ENCODE measurements around the gene LITAFD.
A peak's percentile ranks its signal among the peaks of the same experiment; 100 is the strongest.
"Not testable (repeated sequence)": the region's sequence is repeated elsewhere in the genome, so short reads cannot be mapped to it uniquely, and the experiment has no call there.

The LITAFD gene

DNA sequence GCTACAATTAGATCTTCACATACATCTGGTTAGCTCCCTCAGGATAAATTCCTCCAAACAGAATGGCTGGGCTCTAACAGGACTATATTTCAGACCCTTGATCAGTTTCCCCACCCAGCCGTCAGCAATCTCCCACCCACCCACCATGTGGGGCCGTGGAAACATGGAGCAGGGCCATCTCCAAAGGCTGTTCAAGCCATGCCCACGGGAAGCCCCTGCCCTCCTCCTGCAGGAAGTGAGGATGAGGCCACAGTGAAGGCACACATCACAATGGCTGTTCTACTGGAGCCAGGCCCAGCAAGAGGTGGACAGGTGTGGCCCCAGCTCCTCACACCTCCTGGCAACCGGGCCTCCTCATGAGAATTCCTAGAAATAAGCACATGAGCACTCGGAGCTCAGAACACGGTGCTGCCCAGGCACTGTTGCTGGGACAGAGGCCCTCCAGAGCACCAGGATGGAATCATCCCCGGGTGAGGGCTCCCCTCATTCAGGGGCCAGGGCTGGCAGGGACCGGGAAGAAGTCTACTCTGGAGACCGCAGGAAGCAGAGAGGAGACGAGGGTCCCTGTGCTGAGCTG, at the start of gene LITAFD:
LITAFD (plus strand) TSS at position 311 of the 577 bp plus-strand sequence. CDS start 2,005 bp downstream, outside the sequence.
- no peak for DNase-seq (ENCODE audit: low read depth)

DNA sequence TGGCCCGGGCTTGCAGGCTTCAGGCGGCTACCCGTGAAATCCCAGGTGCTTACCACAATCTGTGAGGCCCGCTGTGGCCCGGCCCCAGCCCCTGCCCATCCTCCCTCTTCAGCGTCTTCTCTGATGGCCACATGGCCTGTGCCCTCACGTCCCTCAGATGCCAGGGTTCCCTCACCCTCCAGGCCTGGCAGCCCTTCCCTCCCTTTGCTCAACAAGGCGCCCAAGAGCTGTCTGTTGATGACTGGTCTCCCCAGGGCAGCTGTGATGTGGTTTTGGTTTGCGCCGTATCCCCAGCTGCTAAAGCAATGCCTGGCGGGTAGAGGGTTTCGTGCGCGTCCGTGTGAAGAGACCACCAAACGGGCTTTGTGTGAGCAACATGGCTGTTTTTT, 49.4 kb upstream of the LITAFD start:
- no peak for DNase-seq (ENCODE audit: low read depth)

DNA sequence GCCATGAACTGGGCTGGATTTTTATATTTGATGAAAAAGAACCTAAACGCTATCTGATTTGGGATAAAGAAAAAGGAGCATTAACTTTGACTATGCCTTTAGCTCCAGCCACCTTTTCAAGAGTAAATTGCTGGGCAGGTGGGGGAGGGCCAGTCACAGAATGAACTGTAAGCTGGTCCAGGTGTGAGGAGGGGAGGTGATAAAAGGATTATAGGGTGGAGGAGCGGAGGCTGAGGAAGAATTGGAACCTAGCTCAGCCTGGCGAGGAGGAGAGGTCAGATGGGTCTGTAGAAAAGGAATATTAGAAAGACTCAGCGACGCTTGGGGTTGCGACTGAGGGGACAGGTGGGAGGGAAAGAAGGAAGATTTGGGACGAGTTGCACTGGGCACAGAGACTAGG, 45.4 kb upstream of the LITAFD start:
- not testable (repeated sequence) for DNase-seq (ENCODE audit: low read depth)

DNA sequence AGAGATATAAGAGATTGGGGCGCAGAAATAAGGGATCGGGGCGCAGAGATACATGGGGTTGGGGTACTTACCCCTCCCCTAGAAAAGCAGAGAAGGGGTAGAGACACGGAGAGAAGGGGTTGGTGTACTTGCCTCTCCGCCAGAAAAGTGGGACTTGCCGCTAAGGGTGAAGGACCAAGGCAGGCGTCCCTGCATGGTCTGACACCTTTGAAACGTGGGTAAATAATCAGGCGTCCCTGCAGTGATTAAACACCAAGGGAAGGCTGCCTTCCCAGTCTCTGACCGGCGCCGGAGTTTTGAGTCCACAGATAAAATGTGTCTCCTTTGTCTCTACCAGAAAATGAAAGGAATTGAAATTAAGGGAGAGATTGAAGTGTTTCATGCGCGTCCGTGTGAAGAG, 44.6 kb upstream of the LITAFD start:
- DNase-seq (ENCODE audit: low read depth) = not testable (repeated sequence)

DNA sequence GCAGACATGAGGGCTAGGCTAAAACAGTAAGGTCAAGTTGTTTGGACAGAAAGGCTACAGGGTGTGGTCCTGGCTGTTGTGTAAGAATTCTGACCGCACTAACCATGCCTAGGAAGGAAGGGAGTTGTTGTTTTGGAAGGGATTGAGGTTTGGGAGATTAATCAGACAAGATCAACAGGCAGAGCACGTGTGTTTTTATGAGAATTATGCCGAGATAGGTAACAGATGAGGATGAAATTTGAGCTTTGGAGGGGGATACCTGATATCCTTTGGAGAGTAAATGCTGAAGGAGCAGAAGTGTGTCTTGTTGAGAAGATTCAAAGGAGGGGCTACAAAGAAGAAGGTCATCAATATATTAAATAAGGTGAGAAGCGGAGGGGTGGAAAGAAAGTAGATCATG, 40.1 kb upstream of the LITAFD start:
- DNase-seq (ENCODE audit: low read depth) = not testable (repeated sequence)

DNA sequence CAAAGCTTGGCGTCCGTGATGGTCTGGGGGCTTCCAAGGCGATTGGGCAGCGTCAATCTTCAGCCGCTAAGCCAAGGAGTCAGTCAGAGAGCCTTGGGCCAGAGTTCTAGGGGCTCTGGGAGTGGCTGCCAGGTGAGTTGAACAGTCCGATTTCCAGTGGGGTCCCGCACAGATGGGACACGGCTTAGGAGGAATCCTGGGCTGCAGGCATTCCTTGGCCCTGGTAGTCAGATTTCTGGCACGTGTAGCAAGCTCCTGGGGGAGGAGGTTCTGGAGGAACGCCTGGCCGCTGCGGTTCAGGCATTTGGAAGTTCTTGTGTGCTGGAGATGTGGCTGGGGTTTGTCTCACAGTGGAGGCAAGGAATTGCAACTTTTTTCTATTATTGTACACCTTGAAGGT, 38.9 kb upstream of the LITAFD start:
- DNase-seq (ENCODE audit: low read depth) = not testable (repeated sequence)

DNA sequence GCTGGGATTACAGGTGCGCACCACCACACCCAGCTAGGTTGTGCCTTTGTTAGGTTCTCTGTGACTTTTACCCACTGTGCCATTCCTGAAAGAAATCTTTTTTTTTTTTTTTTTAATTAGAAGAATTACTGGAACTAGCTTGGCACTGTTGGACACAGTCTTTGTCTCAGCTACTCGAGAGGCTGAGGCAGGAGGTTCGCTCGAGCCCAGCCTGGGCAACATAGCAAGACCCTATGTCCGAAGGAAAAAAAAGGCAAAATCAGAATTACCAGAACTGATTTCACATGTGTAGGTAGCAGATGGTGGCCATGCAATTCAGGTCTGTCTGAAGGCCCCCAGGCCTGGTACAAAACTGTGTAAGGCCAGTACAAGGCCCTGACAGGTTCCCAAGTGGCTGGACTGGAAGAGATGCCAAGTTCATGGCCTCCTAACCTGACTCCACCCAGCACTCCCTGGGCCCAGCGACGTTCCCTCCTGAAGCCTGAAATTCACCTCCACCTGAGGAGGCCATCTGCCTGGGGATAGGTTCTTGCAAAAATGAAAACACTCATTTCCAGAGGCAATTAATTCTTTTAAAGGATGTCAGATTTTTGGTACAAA, 36.4 kb upstream of the LITAFD start:
- DNase-seq (ENCODE audit: low read depth) = no peak

DNA sequence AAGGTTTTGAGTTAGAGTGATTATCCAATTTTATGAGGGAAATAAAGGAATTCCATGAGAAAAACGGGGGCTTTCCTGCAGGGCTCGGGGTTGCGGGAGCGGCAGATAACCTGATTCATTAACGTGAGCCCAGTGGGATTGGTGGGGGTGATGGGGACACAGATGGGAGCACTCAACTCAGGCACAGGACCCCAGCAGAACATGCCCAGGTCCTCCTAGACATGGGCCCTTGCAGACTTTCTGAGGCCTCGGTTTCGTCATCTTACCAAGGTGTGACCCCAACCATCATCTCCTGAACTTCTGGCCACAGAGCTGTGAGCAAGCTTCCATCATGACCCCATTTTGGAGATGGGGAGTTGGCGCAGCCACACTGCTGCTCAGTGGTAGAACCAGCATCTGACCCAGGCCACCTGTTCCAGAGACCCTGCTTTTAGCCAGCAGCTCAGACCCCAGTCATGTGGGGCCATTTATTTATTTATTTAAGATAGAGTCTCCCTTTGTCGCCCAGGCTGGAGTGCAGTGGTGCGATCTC, 35.7 kb upstream of the LITAFD start:
- no peak for DNase-seq (ENCODE audit: low read depth)

DNA sequence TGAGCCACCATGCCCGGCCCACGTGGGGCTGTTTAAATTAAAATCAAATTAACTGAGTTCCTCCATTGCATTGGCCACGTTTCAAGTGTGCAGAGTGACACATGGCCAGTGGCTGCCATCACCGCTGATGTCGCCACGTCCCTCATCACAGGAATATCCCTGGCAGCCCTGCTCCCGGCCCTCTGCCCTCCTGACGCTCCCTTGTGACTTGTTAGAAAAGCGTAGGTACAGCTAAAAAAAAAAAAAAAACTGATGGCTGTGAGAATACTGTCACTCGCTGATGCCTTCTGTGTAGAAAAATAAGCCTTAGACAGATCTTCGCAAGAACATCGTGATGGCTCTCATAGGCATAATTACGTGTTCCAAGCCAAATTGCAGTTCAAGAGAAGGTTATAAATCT, 35.0 kb upstream of the LITAFD start:
- no peak for DNase-seq (ENCODE audit: low read depth)

DNA sequence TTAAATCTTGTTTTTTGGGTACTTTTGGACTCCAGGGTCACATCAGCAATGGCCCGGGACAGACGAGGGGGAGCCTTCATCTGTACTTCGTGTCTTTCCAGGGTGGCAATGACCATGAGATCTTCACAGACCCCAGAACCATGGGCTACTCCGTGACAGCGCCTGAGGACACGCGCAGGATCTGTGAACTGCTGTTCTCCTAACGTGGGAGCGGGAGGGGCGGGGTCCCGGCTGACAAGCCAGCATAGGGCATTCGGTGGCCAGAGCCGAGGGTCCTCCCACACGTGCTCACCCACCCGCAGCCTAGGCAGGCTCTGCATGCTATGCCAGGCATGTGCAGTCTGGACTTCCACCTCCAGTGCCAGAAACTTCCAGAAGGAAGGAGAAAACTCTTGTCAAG, 34.5 kb upstream of the LITAFD start:
- DNase-seq (ENCODE audit: low read depth) = no peak

DNA sequence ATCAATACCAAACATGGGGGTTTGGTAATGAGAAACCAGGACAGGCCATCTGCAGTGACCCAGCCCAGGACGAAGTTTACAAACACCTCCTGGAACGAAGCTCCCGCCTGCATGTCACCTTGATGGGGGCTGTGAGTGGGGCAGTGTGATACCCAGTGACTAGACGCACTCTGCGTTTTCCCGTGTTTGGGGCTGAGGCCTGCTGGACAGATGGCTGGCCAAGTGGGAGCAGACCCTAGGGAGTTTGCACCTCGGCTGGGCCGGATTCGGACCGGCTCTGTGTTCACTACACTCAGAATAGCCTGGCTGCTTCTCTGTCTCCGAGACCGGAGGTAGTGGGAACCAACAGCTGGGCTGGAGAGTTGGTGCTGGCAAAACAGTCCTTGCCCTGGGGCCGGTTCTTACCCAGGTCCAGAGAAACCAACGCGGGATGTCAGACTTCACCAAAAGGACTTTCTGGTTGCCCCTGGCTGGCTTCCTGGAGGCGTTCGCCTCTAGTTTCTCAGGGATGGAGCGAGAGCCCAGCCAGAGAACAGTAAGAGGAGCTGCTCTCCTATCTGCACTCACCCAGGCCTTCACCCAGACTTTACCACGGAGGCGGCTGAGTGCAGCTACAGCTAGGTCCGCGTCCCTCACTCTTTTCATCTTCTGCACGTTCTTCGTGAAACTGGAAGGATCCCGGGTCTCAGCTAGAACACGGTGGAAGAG, 33.8 kb upstream of the LITAFD start:
- DNase-seq (ENCODE audit: low read depth) = no peak

DNA sequence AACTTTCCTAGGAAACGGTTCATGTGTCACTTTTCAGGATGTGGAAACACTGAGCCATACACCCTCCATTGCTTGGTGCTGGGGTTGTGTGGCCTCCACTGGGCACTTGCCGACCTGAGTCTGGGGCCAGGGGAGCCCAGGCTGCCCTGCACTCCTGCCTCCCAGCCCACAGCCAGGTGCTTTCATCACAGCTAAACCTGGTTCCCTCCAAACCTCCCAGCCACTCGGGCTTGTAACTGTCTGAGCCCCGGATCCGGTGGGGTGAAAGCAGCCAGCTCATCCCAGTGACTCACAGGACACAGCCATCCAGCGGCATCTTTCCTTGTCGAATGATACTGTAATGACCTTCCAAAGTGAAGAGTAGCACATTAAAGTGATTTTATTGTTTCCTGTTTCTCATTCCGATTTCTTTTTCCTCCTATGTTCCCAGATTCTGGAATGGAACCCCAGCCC, 33.2 kb upstream of the LITAFD start:
- peak; percentile 52 for DNase-seq (ENCODE audit: low read depth)

DNA sequence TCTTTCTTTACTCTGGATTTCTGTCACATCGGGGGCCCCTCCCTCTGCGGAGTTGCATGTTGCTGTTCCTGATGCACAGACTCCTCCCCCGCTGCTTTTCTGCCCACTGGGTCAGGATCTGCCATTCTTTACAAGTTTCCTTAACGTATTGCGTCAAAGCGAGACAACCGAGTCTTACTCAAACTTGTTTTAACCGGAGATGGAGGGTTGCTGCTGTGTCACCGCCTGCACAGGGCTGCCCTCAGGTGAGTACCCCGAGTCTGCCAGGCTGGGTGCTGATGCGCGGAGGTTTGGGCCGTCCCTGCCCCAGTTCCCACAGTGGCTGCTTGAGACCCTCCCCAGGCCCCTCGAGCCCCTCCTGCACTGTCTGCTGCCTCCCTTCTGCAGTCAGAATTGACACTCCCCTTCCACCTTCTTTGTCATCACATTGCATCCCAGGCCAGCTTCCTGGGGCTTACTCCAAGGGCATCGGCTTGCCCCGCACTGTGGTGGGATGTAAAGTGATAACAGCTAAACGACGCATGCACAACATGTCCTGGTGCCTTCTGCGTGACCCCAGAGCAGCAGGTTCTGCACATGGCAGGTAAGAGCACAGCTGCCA, 32.6 kb upstream of the LITAFD start:
- no peak for DNase-seq (ENCODE audit: low read depth)

DNA sequence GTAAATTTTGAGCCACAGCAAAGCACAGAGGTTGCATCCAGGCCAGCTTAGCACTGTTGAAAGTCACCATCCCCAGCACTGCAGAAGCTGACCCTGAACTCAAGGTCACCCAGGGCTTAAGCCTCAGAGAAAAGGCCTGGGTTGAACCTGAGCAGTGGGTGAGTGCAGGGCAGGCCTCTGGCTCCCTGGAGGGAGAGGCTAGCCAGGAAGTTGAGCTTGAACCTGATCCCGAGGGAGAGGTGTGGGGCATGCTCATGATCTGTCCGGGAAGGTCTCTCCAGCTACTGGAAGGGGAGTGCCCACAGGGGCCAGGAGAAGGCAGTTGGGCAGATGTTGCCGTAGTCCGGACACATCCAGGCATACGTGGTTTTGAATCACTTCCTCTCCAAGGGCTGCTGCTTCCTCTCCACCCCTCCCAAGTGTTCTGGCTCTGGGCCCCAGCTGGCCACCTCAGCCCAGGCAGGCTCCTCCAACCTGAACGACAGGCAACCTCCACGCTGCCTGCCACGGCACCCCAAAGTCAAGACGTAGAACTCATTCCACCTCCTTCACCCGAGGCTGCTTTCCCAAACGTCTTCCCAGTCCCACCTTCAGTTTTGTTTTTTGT, 31.8 kb upstream of the LITAFD start:
- DNase-seq (ENCODE audit: low read depth) = peak; percentile 75

DNA sequence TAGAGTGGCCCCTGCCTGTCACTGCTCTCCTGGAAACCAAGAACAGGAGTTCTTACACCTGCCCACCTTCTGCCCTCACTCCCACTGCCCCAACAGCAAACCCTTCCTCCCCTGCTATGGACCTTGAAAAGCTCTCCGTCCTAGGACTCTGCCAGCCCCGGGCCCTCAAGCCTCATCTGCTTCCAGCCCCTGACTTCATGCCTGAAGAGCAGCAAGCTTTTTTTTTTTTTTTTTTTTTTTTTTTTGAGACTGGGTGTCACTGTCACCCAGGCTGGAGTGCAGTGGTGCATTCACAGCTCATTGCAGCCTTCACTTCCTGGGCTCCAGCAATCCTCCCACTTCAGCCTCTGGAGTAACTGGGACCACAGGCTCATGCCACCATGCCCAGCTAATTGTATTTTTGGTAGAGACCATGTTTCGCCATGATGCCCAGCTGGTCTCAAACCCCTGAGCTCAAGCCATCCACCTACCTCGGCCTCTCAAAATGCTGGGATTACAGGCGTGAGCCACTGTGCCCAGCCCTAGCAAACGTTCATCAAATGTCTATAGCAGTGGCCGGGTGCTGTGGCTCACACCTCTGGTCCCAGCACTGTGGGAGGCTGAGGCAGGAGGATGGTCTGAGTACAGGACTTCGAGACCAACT, 30.3 kb upstream of the LITAFD start:
- no peak for DNase-seq (ENCODE audit: low read depth)

DNA sequence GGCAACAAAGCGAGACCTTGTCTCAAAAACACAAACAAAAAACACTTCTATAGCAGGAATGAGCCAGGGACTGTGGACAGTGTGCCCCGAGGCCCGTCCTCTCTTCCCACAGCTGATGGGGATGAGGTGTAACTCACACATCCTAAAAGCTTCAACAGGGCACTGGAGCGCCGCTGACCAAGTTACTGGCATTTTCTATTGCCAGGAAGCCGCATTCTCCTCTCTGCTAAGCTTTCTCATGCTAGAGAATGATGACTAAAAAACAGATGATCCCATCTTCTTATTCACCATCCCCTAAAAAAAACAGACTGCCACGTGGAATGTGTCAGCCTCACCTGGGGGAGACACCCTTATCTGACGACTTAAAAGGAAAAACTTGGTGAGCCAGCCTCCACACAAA, 29.6 kb upstream of the LITAFD start:
- no peak for DNase-seq (ENCODE audit: low read depth)

DNA sequence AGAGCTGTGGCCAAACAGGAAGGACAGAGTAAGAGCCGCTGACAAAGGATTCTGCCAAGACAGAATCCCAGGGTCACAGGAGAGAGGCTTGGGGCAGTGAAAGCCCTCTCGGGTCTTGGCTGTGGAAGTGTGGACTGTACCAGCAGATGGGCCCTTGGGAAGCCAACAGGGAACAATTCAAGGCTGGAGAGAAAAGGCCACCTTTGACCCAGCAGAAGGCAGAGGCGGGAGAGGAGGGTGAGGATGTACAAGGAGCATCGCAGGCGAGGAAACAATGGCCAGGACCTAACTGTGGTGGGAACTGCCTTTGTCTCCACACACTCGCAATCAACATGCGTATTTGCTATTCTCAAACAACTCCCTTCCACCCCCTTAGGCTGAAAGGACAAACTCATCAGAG, 29.0 kb upstream of the LITAFD start:
- DNase-seq (ENCODE audit: low read depth) = no peak

DNA sequence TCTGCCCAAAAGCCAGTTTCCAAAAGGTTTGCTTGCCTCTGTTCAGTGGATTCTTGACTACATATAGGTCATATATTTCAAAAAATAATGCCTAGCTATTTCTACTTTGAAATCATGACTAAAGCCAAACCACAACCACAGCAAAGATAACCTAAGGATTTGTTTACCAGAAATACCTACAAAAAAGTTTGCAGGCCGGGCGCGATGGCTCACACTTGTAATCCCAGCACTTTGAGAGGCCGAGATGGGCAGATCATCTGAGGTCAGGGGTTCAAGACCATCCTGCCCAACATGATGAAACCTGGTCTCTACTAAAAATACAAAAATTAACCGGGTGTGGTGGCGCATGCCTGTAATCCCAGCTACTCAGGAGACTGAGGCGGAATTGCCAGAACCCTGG, 28.5 kb upstream of the LITAFD start:
- DNase-seq (ENCODE audit: low read depth) = no peak

DNA sequence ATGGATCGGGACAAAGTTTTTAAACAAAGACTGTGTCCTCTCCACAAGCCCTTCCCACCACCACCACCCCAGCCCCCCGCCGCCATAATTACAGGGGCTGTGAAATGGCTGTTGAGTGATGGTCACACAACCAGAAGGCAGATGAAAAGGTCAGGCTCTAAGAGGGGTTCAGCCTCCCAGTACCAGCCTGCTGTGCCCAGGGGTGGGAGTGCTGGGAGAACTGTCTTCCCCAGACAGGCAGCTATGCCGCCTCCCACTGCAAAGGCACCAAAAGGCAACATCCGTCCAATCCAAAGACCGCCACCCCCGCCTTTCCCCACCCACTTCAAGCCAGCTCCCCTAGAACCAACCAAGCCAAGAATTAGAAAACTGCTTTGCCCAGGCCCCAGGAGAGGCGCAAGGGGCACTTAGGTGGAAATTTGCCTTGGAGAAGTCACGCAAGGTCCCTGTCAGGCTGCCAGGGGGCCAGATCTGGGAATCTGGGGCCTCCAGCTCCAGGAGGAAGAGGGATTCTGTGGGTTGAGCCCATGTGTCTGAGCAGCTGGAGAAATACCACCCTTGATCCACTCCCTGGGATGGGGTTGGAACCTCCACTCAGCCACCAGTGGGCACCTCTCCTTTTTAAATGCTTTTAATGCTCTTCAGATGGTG, 27.7 kb upstream of the LITAFD start:
- no peak for DNase-seq (ENCODE audit: low read depth)

DNA sequence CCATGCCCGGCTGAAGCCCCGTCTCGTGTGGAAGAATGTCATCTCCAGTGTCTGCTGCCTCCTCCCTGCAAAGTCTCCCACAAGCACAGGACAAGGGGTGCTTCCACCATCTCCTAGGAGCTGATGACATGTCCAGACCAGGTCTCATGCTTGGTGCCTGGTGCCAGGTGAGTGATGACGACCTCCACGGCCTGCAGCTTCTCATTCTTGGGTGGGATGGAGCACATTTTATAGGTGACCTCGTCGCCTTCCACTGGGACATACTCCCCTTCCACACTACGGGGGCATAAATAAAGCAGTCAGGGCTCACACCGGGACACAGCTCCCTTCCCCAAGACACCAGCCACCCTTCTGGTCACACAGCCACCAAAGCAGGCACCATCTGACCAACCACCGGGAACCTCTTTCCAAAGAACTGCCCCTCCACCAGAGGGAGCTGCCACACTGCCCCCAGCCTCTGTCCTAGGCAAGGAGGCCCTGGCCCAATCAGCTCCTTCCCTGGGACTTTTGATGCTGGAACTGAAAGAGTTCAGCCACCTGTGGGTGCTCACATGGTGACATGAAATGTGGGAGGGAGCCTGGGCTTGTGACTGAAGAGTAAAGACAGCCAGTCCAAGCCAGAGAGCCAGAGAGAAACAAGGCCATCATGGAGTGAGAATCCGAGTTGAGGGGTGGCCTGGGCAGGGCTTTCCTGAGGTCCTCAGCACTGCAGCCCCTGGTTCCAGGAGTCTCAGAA, 26.9 kb upstream of the LITAFD start:
- DNase-seq (ENCODE audit: low read depth) = no peak

DNA sequence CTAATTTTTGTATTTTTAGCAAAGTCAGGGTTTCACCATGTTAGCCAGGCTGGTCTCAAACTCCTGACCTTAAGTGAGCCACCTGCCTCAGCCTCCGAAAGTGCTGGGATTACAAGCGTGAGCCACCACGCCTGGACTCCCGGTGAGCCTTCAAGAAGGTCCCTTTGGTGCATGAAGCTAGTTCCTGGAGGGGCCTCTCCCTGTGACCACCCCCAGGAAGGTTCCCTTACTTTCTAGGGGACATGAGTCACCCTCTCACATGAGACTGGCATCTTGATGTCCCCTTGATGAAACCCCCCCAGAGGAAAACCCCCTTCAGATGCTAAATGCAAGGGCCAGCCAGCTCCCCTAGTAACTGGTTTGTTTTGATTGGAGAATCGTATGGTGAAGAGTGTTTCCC, 26.2 kb upstream of the LITAFD start:
- no peak for DNase-seq (ENCODE audit: low read depth)

Measured in stromal cell of bone marrow (primary cell).